Mesenchymal stem cell (in vitro differentiated cells and primary cell): ENCODE data around the gene ROCK2.
A peak's percentile ranks its signal among the peaks of the same experiment; 100 is the strongest.

Source experiments
- DNase-seq: peaks from one replicate; pipeline ENCODE4 v3.0.0-alpha.2; 2013
- H2AFZ ChIP-seq: one replicate; pipeline ENCODE4 v1.6.1; 2013; ENCODE audit warnings: low read depth, mild to moderate bottlenecking, control low read depth, inconsistent platforms, low read length, moderate library complexity
- H2AK5ac ChIP-seq: 2 replicates; pipeline ENCODE4 v1.6.1; 2013; ENCODE audit warnings: low read length, moderate library complexity, mild to moderate bottlenecking, inconsistent platforms; ENCODE audit not compliant: severe bottlenecking
- H2BK120ac ChIP-seq: one replicate; pipeline ENCODE4 v1.6.1; 2013; ENCODE audit warnings: low read depth, mild to moderate bottlenecking, inconsistent platforms, low read length, moderate library complexity
- H2BK12ac ChIP-seq, 2 experiments: one replicate each; pipeline ENCODE4 v1.6.1; 2013; ENCODE audit warnings: inconsistent platforms in 2 of 2, low read length in 2 of 2, mild to moderate bottlenecking in 2 of 2, moderate library complexity in 2 of 2, control low read depth in 1 of 2
- H2BK15ac ChIP-seq: one replicate; pipeline ENCODE4 v1.6.1; 2013; ENCODE audit warnings: mild to moderate bottlenecking, low read depth, inconsistent platforms; ENCODE audit not compliant: poor library complexity, severe bottlenecking
- H2BK5ac ChIP-seq: 2 replicates; pipeline ENCODE4 v1.6.1; 2013; ENCODE audit warnings: low read depth, mild to moderate bottlenecking, low read length, control low read depth, inconsistent platforms; ENCODE audit not compliant: poor library complexity, severe bottlenecking
- H3K14ac ChIP-seq, 2 experiments: one replicate each; pipeline ENCODE4 v1.6.1; 2013; ENCODE audit warnings: inconsistent platforms in 2 of 2, low read length in 2 of 2, control low read depth in 1 of 2, mild to moderate bottlenecking in 1 of 2, moderate library complexity in 1 of 2
- H3K18ac ChIP-seq, 2 experiments: one replicate each; pipeline ENCODE4 v1.6.1; 2013; ENCODE audit warnings: inconsistent platforms in 2 of 2, low read length in 2 of 2, control low read depth in 1 of 2, low read depth in 1 of 2, mild to moderate bottlenecking in 1 of 2
- H3K23ac ChIP-seq, 2 experiments: one replicate each; pipeline ENCODE4 v1.6.1; 2013; ENCODE audit warnings: inconsistent platforms in 2 of 2, low read length in 2 of 2, mild to moderate bottlenecking in 2 of 2, moderate library complexity in 2 of 2, control low read depth in 1 of 2
- H3K27ac ChIP-seq: 2 replicates; pipeline ENCODE4 v1.5.1; 2013; ENCODE audit warnings: mild to moderate bottlenecking, moderate library complexity, low read length, control low read depth, inconsistent platforms; ENCODE audit not compliant: poor library complexity, severe bottlenecking
- H3K27me3 ChIP-seq, 2 experiments: 2 replicates each; pipeline versions ENCODE4 v1.6.1 to v1.7.0; 2013; ENCODE audit warnings: low read length in 2 of 2, mild to moderate bottlenecking in 2 of 2, moderate library complexity in 2 of 2, control low read depth in 1 of 2, inconsistent platforms in 1 of 2; ENCODE audit not compliant: control insufficient read depth in 1 of 2, insufficient read depth in 1 of 2
- H3K36me3 ChIP-seq, 2 experiments: 2 replicates each; pipeline versions ENCODE4 v1.6.1 to v1.7.0; 2013; ENCODE audit warnings: low read length in 2 of 2, control low read depth in 1 of 2, inconsistent platforms in 1 of 2, low read depth in 1 of 2, mild to moderate bottlenecking in 1 of 2; ENCODE audit not compliant: insufficient read depth in 2 of 2, control insufficient read depth in 1 of 2
- H3K4ac ChIP-seq, 2 experiments: one replicate each; pipeline ENCODE4 v1.6.1; 2013; ENCODE audit warnings: inconsistent platforms in 2 of 2, low read length in 2 of 2, mild to moderate bottlenecking in 2 of 2, moderate library complexity in 2 of 2, control low read depth in 1 of 2, low read depth in 1 of 2
- H3K4me1 ChIP-seq: 2 replicates; pipeline ENCODE4 v1.6.1; 2013; ENCODE audit warnings: low read depth, low read length, control low read depth; ENCODE audit not compliant: control insufficient read depth, insufficient read depth
- H3K4me2 ChIP-seq: 2 replicates; pipeline ENCODE4 v1.6.1; 2013; ENCODE audit warnings: low read length, mild to moderate bottlenecking, inconsistent platforms; ENCODE audit not compliant: poor library complexity, severe bottlenecking
- H3K4me3 ChIP-seq, 2 experiments: 2 replicates each; pipeline versions ENCODE4 v1.5.1 to v1.7.0; 2013; ENCODE audit warnings: low read length in 2 of 2, mild to moderate bottlenecking in 2 of 2, control low read depth in 1 of 2, low read depth in 1 of 2; ENCODE audit not compliant: insufficient read depth in 1 of 2
- H3K79me1 ChIP-seq: replicated peaks from 2 replicates; pipeline ENCODE4 v1.6.1; 2013; ENCODE audit warnings: mild to moderate bottlenecking, control low read depth, low read length, inconsistent platforms; ENCODE audit not compliant: poor library complexity, severe bottlenecking
- H3K9ac ChIP-seq: 2 replicates; pipeline ENCODE4 v1.7.0; 2013; ENCODE audit warnings: mild to moderate bottlenecking, low read length, moderate library complexity
- H3K9me3 ChIP-seq: 2 replicates; pipeline ENCODE4 v1.7.0; 2013; ENCODE audit warnings: mild to moderate bottlenecking, low read length; ENCODE audit not compliant: control insufficient read depth
- H4K8ac ChIP-seq: one replicate; pipeline ENCODE4 v1.6.1; 2013; ENCODE audit warnings: inconsistent platforms, mild to moderate bottlenecking, low read length, moderate library complexity
- H4K91ac ChIP-seq: one replicate; pipeline ENCODE4 v1.6.1; 2013; ENCODE audit warnings: mild to moderate bottlenecking, low read length, inconsistent platforms
- WGBS: methylation state at CpG from one replicate; pipeline ENCODE4 v1.1.7; 2013; ENCODE audit warnings: mixed read lengths; 5-methylcytosine and 5-hydroxymethylcytosine counted together

Gene ROCK2

GRCh38 chr2:11333427-11334183 lies 10.8 kb downstream of the ROCK2 start:
- no peak overlapping the region for H2BK120ac ChIP-seq
- H3K4me3 ChIP-seq: no peak overlapping the region
- no peak overlapping the region for H4K8ac ChIP-seq
- no peak overlapping the region for H2AK5ac ChIP-seq
- no peak overlapping the region for H2BK15ac ChIP-seq
- no peaks in the 10 kb centered on the region for H3K27me3 ChIP-seq
- no peak overlapping the region for H3K18ac ChIP-seq
- H2BK5ac ChIP-seq: no peak overlapping the region
- H3K9ac ChIP-seq: no peak overlapping the region
- 100% methylated on average over 2 of the region's 2 CpGs for WGBS
- H3K79me1 ChIP-seq: no peaks in the 10 kb centered on the region
- H3K4me1 ChIP-seq: no peaks in the 10 kb centered on the region
- H4K91ac ChIP-seq: no peak overlapping the region
- H3K14ac ChIP-seq: no peak overlapping the region
- no peak overlapping the region for H2AFZ ChIP-seq
- no peak overlapping the region for H2BK12ac ChIP-seq
- no peak for DNase-seq
- H3K23ac ChIP-seq: no peak overlapping the region
- H3K36me3 ChIP-seq: no peaks in the 10 kb centered on the region
- H3K9me3 ChIP-seq: no peaks in the 10 kb centered on the region
- H3K4ac ChIP-seq: no peak overlapping the region
- H3K4me2 ChIP-seq: no peak overlapping the region
- no peak overlapping the region for H3K27ac ChIP-seq

GRCh38 chr2:11332596-11332995 lies 11.8 kb downstream of the ROCK2 start:
- Histone ChIP-seq H2BK12ac (no peak overlapping the region), H3K9me3 (no peaks in the 10 kb centered on the region), H3K18ac (no peak overlapping the region), H3K4me2 (no peak overlapping the region), H3K36me3 (no peaks in the 10 kb centered on the region), H2BK15ac (no peak overlapping the region), H2AFZ (no peak overlapping the region), H3K4me3 (no peak overlapping the region), H2BK5ac (no peak overlapping the region), H3K4ac (no peak overlapping the region), H2AK5ac (no peak overlapping the region), H3K27me3 (no peaks in the 10 kb centered on the region), H3K27ac (no peak overlapping the region), H4K8ac (no peak overlapping the region), H3K23ac (no peak overlapping the region), H2BK120ac (no peak overlapping the region), H4K91ac (no peak overlapping the region), H3K9ac (no peak overlapping the region), H3K4me1 (no peaks in the 10 kb centered on the region), H3K79me1 (no peaks in the 10 kb centered on the region), H3K14ac (no peak overlapping the region)
- WGBS: no CpG with 5 or more reads among the region's 1 CpG
- DNase-seq: no peak

GRCh38 chr2:11330457-11331142 lies 13.8 kb downstream of the ROCK2 start:
- H4K91ac ChIP-seq: no peak overlapping the region
- peak overlapping the region; percentile 78 for H3K9ac ChIP-seq
- no peaks in the 10 kb centered on the region for H3K36me3 ChIP-seq
- no peak overlapping the region for H3K18ac ChIP-seq
- H3K14ac ChIP-seq: no peak overlapping the region
- H2AK5ac ChIP-seq: no peak overlapping the region
- DNase-seq: no peak
- H3K27me3 ChIP-seq: no peaks in the 10 kb centered on the region
- H4K8ac ChIP-seq: no peak overlapping the region
- 88% methylated on average over 4 of the region's 4 CpGs for WGBS
- peak overlapping the region in 1 of 2 experiments; percentile 47 for H3K4me3 ChIP-seq
- H3K27ac ChIP-seq: no peak overlapping the region
- no peak overlapping the region for H3K4me2 ChIP-seq
- no peak overlapping the region for H3K23ac ChIP-seq
- H2BK15ac ChIP-seq: no peak overlapping the region
- peaks cover 5% of the 10 kb centered on the region for H3K79me1 ChIP-seq
- H3K9me3 ChIP-seq: no peaks in the 10 kb centered on the region
- no peak overlapping the region for H2BK120ac ChIP-seq
- H2BK5ac ChIP-seq: no peak overlapping the region
- no peak overlapping the region for H2BK12ac ChIP-seq
- H3K4me1 ChIP-seq: no peaks in the 10 kb centered on the region
- H2AFZ ChIP-seq: no peak overlapping the region
- H3K4ac ChIP-seq: no peak overlapping the region

DNA sequence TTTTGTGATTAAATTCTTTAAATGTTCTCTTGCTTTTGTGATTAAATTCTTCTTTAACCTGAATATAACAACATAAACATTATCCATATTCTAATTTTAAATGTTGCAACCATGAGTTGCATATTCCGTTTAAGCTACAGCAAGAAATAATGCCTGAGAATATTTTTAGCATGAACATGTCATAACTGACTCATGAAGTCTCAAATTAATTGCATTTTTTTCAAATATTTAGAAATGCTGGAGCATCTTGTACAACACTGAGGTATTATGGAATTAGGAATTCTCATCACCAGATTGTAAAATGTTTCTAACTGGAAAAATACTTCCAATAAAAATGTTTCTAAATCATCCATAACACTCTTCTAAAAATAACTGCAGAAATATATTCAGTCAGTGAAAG lies 14.7 kb downstream of the ROCK2 start:
- Histone ChIP-seq H2BK120ac (no peak overlapping the region), H3K4ac (no peak overlapping the region), H3K9ac (peak overlapping the region; percentile 78), H3K79me1 (peaks cover 7% of the 10 kb centered on the region), H3K27me3 (no peaks in the 10 kb centered on the region), H3K4me2 (no peak overlapping the region), H2BK15ac (no peak overlapping the region), H3K4me1 (no peaks in the 10 kb centered on the region), H2AK5ac (no peak overlapping the region), H4K91ac (no peak overlapping the region), H3K4me3 (peak overlapping the region in 1 of 2 experiments; percentile 47), H3K18ac (no peak overlapping the region), H3K23ac (no peak overlapping the region), H3K14ac (no peak overlapping the region), H3K36me3 (no peaks in the 10 kb centered on the region), H3K9me3 (no peaks in the 10 kb centered on the region), H2BK5ac (no peak overlapping the region), H2BK12ac (no peak overlapping the region), H2AFZ (no peak overlapping the region), H3K27ac (no peak overlapping the region), H4K8ac (no peak overlapping the region)
- no peak for DNase-seq
- no CpG with 5 or more reads among the region's 1 CpG for WGBS
